ENCODE results near the gene AFF3.

Gene AFF3

GRCh38 chr2:99562516-99562915 lies 579.9 kb downstream of the AFF3 start:
- DNase-seq, result no peak

GRCh38 chr2:99561804-99562203 lies 580.6 kb downstream of the AFF3 start:
- DNase-seq, result no peak

GRCh38 chr2:99559075-99559662 lies 583.2 kb downstream of the AFF3 start:
- peak; percentile 76 for DNase-seq

GRCh38 chr2:99555404-99555803 lies 587.0 kb downstream of the AFF3 start:
- DNase-seq, result no peak

GRCh38 chr2:99554871-99555270 lies 587.5 kb downstream of the AFF3 start:
- no peak for DNase-seq

- DNase-seq, result peak; percentile 68
Measured at GRCh38 chr2:99554238-99554637, 588.2 kb downstream of the AFF3 start.

- no peak for DNase-seq
Measured at GRCh38 chr2:99552529-99552928, 589.9 kb downstream of the AFF3 start.

- DNase-seq, result no peak
Measured at GRCh38 chr2:99550368-99550767, 592.0 kb downstream of the AFF3 start.

GRCh38 chr2:99545604-99546003 lies 596.8 kb downstream of the AFF3 start:
- DNase-seq, result no peak

- no peak for DNase-seq
Measured at GRCh38 chr2:99545066-99545465, 597.3 kb downstream of the AFF3 start.

- DNase-seq, result no peak
Measured at GRCh38 chr2:99544608-99545007, 597.8 kb downstream of the AFF3 start.

GRCh38 chr2:99543247-99543646 lies 599.1 kb downstream of the AFF3 start:
- no peak for DNase-seq

GRCh38 chr2:99537910-99538485 lies 604.4 kb downstream of the AFF3 start:
- DNase-seq, result no peak

GRCh38 chr2:99524056-99524455 lies 618.3 kb downstream of the AFF3 start:
- DNase-seq, result no peak

GRCh38 chr2:99522157-99522556 lies 620.2 kb downstream of the AFF3 start:
- no peak for DNase-seq

GRCh38 chr2:99520813-99521212 lies 621.6 kb downstream of the AFF3 start:
- DNase-seq, result no peak

GRCh38 chr2:99520195-99520594 lies 622.2 kb downstream of the AFF3 start:
- DNase-seq, result no peak

GRCh38 chr2:99514357-99514756 lies 628.0 kb downstream of the AFF3 start:
- DNase-seq, result no peak

GRCh38 chr2:99512181-99512591 lies 630.2 kb downstream of the AFF3 start:
- DNase-seq, result no peak

- no peak for DNase-seq
Measured at GRCh38 chr2:99509387-99509786, 633.0 kb downstream of the AFF3 start.

GRCh38 chr2:99507937-99508818 lies 634.2 kb downstream of the AFF3 start:
- DNase-seq, result peak; percentile 92

GRCh38 chr2:99504844-99505584 lies 637.4 kb downstream of the AFF3 start:
- DNase-seq, result no peak

- peak; percentile 64 for DNase-seq
Measured at GRCh38 chr2:99503662-99504416, 638.6 kb downstream of the AFF3 start.

All from NCI-H1436 (cell line).